ENCODE results near the gene FICD.

GRCh38 chr12:108565146-108565545 is 50.1 kb downstream of the FICD start:
- TF ChIP-seq POLR2A (IDR thresholded peaks at IDR 0.05): no peak
- TF ChIP-seq, protein P1, sequence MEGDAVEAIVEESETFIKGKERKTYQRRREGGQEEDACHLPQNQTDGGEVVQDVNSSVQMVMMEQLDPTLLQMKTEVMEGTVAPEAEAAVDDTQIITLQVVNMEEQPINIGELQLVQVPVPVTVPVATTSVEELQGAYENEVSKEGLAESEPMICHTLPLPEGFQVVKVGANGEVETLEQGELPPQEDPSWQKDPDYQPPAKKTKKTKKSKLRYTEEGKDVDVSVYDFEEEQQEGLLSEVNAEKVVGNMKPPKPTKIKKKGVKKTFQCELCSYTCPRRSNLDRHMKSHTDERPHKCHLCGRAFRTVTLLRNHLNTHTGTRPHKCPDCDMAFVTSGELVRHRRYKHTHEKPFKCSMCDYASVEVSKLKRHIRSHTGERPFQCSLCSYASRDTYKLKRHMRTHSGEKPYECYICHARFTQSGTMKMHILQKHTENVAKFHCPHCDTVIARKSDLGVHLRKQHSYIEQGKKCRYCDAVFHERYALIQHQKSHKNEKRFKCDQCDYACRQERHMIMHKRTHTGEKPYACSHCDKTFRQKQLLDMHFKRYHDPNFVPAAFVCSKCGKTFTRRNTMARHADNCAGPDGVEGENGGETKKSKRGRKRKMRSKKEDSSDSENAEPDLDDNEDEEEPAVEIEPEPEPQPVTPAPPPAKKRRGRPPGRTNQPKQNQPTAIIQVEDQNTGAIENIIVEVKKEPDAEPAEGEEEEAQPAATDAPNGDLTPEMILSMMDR (IDR thresholded peaks at IDR 0.05): no peak

All from upper lobe of left lung (tissue), 4 donors.